ENCODE data around the gene ZNF646. TPM values are rescaled to one million over a fixed set of nuclear protein-coding genes. Genes with fewer than 3 reads are reported as not detected.

Gene ZNF646
- total RNA-seq, 1 donor from 2014 or later, result 7.5 TPM

DNA sequence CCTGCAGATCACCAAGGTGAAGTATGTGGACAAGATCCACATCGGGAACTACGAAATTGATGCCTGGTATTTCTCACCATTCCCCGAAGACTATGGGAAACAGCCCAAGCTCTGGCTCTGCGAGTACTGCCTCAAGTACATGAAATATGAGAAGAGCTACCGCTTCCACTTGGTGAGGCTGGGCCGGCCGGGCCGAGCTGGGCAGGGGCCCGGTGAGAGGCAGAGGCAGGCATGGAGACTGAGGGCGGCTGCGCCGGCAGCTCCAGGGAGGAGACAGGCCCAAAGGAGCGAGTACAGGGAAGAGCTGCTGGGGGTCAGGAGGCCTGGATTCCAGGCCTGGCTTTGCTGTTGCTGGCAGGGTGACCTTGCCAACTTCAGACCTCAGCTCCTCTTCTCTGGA lies 53.0 kb downstream of the ZNF646 start:
- no peaks in the 10 kb centered on the region for H3K79me2 ChIP-seq (ENCODE audit: low read depth)
- no peaks in the 10 kb centered on the region for H3K9me3 ChIP-seq (ENCODE audit: low read depth)
- TF ChIP-seq EZH2phosphoT487 (IDR thresholded peaks at IDR 0.05) (no peak), EZH2 (IDR thresholded peaks at IDR 0.05) (no peak)
- TF ChIP-seq, protein P1, sequence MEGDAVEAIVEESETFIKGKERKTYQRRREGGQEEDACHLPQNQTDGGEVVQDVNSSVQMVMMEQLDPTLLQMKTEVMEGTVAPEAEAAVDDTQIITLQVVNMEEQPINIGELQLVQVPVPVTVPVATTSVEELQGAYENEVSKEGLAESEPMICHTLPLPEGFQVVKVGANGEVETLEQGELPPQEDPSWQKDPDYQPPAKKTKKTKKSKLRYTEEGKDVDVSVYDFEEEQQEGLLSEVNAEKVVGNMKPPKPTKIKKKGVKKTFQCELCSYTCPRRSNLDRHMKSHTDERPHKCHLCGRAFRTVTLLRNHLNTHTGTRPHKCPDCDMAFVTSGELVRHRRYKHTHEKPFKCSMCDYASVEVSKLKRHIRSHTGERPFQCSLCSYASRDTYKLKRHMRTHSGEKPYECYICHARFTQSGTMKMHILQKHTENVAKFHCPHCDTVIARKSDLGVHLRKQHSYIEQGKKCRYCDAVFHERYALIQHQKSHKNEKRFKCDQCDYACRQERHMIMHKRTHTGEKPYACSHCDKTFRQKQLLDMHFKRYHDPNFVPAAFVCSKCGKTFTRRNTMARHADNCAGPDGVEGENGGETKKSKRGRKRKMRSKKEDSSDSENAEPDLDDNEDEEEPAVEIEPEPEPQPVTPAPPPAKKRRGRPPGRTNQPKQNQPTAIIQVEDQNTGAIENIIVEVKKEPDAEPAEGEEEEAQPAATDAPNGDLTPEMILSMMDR (IDR thresholded peaks at IDR 0.05), result no peak
- Mint-ChIP-seq H3K27ac (no peak overlapping the region), H3K4me3 (no peak overlapping the region), H3K27me3 (ENCODE audit: insufficient read depth, low read depth) (no peaks in the 10 kb centered on the region), H3K36me3 (peaks cover 22% of the 10 kb centered on the region), H3K4me1 (no peaks in the 10 kb centered on the region), H3K9me3 (no peaks in the 10 kb centered on the region)
- H3K4me2 ChIP-seq, result no peak overlapping the region
- peaks cover 3% of the 10 kb centered on the region for H3K36me3 ChIP-seq
- DNase-seq (ENCODE audit: low spot score), result no peak
- H2AFZ ChIP-seq (replicated peaks), result no peak overlapping the region
- H3K27ac ChIP-seq, result no peak overlapping the region
- H3K9ac ChIP-seq, result no peak overlapping the region
- H3K4me1 ChIP-seq, result no peaks in the 10 kb centered on the region
- H3K27me3 ChIP-seq, result no peaks in the 10 kb centered on the region
- H4K20me1 ChIP-seq (ENCODE audit: low read depth), result no peaks in the 10 kb centered on the region
- H3F3A ChIP-seq (ENCODE audit: low read depth), result no peaks in the 10 kb centered on the region
- H3K4me3 ChIP-seq, result no peak overlapping the region

DNA sequence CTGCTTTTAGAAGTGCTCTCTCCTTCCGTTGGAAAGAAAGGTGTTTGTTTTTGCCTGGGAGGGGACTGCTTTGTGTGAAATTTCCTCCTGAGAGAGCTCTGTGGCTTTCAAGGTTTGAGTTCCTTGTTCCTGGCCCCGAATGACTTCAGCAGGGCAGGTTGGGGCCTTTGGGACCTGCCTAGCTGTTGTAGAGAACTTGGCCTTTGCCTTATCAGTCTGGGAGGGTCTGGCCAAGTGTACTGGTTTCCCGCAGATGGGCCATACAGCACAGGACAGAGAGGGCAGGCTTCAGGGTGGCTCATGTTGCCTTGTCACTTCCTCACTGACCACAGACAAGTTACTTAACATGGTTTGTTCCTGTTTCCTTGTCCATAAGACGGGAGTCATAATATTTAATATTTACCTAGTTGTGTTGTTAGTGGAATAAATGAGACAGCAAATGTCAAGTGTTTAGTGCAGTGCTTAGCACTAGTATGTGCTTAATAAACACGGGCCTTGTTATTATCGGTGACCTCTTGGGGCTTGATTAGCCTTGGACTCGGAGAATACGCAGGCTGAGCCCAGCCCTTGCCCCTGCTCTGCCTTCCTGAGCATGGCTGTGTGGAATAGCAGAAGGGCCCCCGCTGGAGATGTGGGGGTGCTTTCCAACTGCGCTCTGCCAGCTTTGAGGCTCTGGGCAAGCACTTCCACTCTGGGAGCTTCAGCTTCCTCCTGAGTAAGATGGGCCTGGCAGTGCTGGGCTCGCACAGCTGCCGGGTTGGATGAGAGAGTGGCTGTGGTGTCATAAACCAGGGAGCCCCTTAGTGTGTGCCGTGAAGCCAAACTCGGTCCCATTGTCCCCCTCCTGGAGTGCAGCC lies 54.7 kb downstream of the ZNF646 start:
- H3K4me1 ChIP-seq, result peaks cover under 1% of the 10 kb centered on the region
- peaks cover 5% of the 10 kb centered on the region for H3F3A ChIP-seq (ENCODE audit: low read depth)
- H3K27ac ChIP-seq, result no peak overlapping the region
- H3K27me3 ChIP-seq, result no peaks in the 10 kb centered on the region
- Mint-ChIP-seq H3K4me3 (no peak overlapping the region), H3K9me3 (no peaks in the 10 kb centered on the region), H3K27me3 (ENCODE audit: insufficient read depth, low read depth) (peaks cover 4% of the 10 kb centered on the region), H3K36me3 (peaks cover 18% of the 10 kb centered on the region), H3K4me1 (peaks cover 10% of the 10 kb centered on the region), H3K27ac (no peak overlapping the region)
- H3K36me3 ChIP-seq, result no peaks in the 10 kb centered on the region
- no peak overlapping the region for H2AFZ ChIP-seq (replicated peaks)
- H4K20me1 ChIP-seq (ENCODE audit: low read depth), result peaks cover 5% of the 10 kb centered on the region
- no peaks in the 10 kb centered on the region for H3K9me3 ChIP-seq (ENCODE audit: low read depth)
- H3K4me2 ChIP-seq, result no peak overlapping the region
- DNase-seq (ENCODE audit: low spot score), result no peak
- TF ChIP-seq, protein P1 (IDR thresholded peaks at IDR 0.05), result no peak
- TF ChIP-seq EZH2phosphoT487 (IDR thresholded peaks at IDR 0.05), result no peak
- no peak for TF ChIP-seq EZH2 (IDR thresholded peaks at IDR 0.05)
- no peaks in the 10 kb centered on the region for H3K79me2 ChIP-seq (ENCODE audit: low read depth)
- H3K4me3 ChIP-seq, result no peak overlapping the region
- no peak overlapping the region for H3K9ac ChIP-seq

DNA sequence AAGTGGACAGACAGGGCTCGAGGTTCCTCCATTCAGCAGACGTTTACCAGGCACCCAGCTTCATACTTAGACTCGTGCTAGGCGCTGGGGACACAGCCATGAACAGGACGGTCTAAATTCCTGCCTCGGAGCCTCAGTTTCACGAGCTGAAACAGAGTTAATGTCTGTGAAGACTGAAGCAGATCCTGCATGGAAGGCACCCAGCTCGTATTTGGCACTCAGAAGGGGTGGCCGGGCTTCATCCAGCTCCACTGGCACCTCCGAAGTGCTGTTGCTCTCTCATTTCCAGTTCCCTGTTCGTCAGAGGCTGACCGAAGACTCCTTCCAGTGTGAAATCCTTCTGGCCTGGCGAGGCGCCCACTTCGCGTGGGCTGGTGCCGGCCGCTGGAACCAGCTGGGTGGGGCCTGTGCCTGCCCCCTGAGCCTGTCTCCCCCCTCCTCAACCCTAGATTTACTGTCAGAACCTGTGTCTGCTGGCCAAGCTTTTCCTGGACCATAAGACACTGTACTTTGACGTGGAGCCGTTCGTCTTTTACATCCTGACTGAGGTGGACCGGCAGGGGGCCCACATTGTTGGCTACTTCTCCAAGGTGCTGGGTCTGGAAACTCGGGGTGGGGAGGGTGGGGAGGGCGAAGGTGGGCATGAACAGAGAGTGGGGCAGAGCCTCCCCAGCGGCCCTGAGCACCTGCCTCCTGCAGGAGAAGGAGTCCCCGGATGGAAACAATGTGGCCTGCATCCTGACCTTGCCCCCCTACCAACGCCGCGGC lies 55.5 kb downstream of the ZNF646 start:
- Histone ChIP-seq H3F3A (ENCODE audit: low read depth) (peaks cover 13% of the 10 kb centered on the region), H2AFZ (replicated peaks) (no peak overlapping the region), H3K4me3 (no peak overlapping the region), H3K4me1 (peaks cover 7% of the 10 kb centered on the region), H3K36me3 (no peaks in the 10 kb centered on the region), H3K27ac (no peak overlapping the region), H3K9ac (no peak overlapping the region), H4K20me1 (ENCODE audit: low read depth) (peaks cover 6% of the 10 kb centered on the region), H3K4me2 (no peak overlapping the region), H3K9me3 (ENCODE audit: low read depth) (no peaks in the 10 kb centered on the region), H3K79me2 (ENCODE audit: low read depth) (no peaks in the 10 kb centered on the region), H3K27me3 (no peaks in the 10 kb centered on the region)
- TF ChIP-seq EZH2 (IDR thresholded peaks at IDR 0.05) (no peak), EZH2phosphoT487 (IDR thresholded peaks at IDR 0.05) (no peak)
- TF ChIP-seq, protein P1 (IDR thresholded peaks at IDR 0.05), result no peak
- Mint-ChIP-seq H3K27me3 (ENCODE audit: insufficient read depth, low read depth) (peaks cover 4% of the 10 kb centered on the region), H3K27ac (no peak overlapping the region), H3K9me3 (no peaks in the 10 kb centered on the region), H3K4me1 (peaks cover 14% of the 10 kb centered on the region), H3K36me3 (peaks cover 18% of the 10 kb centered on the region), H3K4me3 (no peak overlapping the region)
- no peak for DNase-seq (ENCODE audit: low spot score)

All from neural progenitor cell (in vitro differentiated cells).